Omental fat pad (tissue), 4 donors: ENCODE data around the gene TKT. TPM values are rescaled to one million over a fixed set of nuclear protein-coding genes. Genes with fewer than 3 reads are reported as not detected.

Experiments used
- ATAC-seq: fragments of 150-250 bp; one replicate; pipeline ENCODE4 v1.9.1; 2016; ENCODE audit warnings: mild to moderate bottlenecking, moderate library complexity; ENCODE audit not compliant: low FRiP score
- DNase-seq: peaks from one replicate; pipeline ENCODE4 v3.0.0-alpha.2; 2019; ENCODE audit warnings: low spot score
- small RNA-seq: library from RNA; depleted of rRNA; stranded (forward); fragments of <200 nt; gene quantifications from one replicate; pipeline ENCODE3, GENCODE V24; 2016
- total RNA-seq, 4 donors: library from RNA; depleted of rRNA; stranded (reverse); fragments of >200 nt; gene quantifications; one replicate each; pipeline ENCODE4 v1.1.0, GENCODE V29; 2016
- TF ChIP-seq, protein P1 (sequence below), 3 donors: fragments of 450-650 bp; IDR thresholded peaks; one replicate each; pipeline ENCODE4 v1.5.1; 2016 to 2017; ENCODE audit warnings: antibody characterized with exemption in 3 of 3, mild to moderate bottlenecking in 3 of 3, moderate library complexity in 2 of 3

Gene TKT
- total RNA-seq, 4 donors from 2014 or later = 187 to 325 (median 254) TPM

DNA sequence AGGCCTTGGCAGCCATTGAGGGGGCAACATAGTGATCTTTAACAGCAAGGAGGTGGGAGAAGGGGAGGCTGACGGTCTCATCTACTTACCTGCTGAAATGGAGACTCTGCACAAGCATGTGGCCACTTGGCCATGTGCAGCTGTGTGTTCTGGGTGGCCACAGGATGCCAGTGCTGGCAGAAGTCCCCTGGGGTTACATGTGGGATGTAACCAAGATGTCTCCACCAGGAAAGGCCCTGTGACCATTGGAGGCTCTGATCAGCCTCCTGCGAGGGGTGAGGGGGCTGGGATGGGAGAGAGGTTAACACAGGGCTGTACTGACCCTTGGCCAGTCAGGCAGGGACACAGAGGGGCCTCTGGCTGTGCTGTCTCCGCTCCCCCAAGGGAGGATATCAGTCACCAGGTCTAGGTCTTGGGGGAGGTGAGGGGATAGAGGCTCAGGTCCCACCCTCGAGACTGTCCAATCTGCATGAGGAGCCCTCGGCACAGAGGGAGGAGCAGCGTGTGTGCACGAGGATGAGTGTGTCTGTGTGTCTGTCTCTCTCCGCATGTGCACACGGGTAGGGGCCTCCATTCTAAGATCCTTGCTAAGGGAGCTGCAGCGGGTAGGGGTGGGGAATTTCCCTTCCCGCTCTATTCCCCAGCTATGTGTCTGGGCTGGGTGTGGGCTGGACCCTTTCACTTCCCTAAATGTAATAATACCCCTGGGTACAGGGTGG lies 75.4 kb downstream of the TKT start:
- ATAC-seq = no peak
- TF ChIP-seq, protein P1, sequence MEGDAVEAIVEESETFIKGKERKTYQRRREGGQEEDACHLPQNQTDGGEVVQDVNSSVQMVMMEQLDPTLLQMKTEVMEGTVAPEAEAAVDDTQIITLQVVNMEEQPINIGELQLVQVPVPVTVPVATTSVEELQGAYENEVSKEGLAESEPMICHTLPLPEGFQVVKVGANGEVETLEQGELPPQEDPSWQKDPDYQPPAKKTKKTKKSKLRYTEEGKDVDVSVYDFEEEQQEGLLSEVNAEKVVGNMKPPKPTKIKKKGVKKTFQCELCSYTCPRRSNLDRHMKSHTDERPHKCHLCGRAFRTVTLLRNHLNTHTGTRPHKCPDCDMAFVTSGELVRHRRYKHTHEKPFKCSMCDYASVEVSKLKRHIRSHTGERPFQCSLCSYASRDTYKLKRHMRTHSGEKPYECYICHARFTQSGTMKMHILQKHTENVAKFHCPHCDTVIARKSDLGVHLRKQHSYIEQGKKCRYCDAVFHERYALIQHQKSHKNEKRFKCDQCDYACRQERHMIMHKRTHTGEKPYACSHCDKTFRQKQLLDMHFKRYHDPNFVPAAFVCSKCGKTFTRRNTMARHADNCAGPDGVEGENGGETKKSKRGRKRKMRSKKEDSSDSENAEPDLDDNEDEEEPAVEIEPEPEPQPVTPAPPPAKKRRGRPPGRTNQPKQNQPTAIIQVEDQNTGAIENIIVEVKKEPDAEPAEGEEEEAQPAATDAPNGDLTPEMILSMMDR (IDR thresholded peaks at IDR 0.05) = no peak
- DNase-seq = no peak

GRCh38 chr3:53179580-53179979 lies 76.2 kb downstream of the TKT start:
- no peak for ATAC-seq

GRCh38 chr3:53178246-53178645 lies 77.6 kb downstream of the TKT start:
- TF ChIP-seq, protein P1 (IDR thresholded peaks at IDR 0.05) = no peak
- DNase-seq (no peak), ATAC-seq (no peak)

More at GRCh38 chr3:53179580-53179979, 76.2 kb downstream of the TKT start:
- TF ChIP-seq, protein P1 (IDR thresholded peaks at IDR 0.05) = no peak
- no peak for DNase-seq

DNA sequence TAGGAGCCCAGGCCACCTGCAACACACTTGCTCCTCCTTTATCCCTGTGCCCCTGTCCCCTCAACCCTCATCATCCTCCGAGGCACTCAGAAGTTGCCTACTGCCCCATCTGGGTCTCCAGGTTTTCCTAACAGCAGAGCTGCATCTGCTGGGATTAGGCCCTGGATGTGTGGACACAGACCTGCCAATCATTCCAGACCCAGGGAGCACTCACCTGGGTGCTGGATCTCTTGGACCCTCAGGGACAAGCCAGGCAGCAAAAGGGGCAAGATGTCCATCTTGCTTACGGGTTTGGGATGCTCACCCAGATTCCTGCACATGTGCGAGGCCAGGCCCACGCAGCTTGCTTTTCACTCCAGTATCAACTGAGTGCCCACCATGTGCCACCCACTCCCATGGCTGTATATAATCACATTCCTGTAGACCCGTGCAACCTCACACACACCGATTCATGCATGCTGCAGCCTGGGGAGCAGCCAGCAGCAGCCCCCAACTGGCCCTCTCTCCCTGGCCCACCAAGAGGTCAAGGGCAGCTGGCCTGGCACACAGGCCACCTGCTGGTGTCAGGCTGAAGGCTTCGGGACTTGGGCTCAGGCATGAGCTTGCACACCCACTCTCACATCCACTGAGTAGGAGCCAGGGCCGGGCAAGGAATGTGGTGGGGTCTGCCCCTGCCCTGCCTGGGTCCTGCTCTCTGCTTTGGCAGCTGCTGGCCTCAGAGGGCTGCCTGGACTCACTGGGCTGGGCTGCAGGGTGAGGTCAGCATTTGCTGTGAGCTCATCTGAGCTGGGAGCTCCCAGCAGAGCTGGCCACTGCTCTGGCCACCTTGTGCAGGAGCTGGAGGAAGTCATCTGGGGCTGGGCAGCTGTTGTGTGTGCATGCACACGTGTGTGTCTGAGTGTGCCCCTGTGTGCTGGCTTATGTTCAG lies 79.9 kb downstream of the TKT start:
- DNase-seq (no peak), ATAC-seq (no peak)
- TF ChIP-seq, protein P1 (IDR thresholded peaks at IDR 0.05) = no peak

Small RNA genes within 50 kb of the gene (small RNA-seq; reads per million reads assigned to genes)
- gene RF00019 = not detected

Other genes with a start within 250 kb of the TKT start
- gene SFMBT1, start 209.9 kb downstream of the TKT start, total RNA-seq = 10 to 100 TPM in 1 of 4 donors, 1 to 10 TPM in 3; 6.5 to 15.3 (median 8.7) TPM
- 10 to 100 TPM in 2 of 4 donors, 1 to 10 TPM in 2; 9.1 to 14.0 (median 10.5) TPM for gene RFT1, start 125.6 kb downstream of the TKT start, total RNA-seq
- gene PRKCD, start 94.8 kb downstream of the TKT start, total RNA-seq = 10 to 100 TPM; 21.5 to 39.9 (median 30.3) TPM
- gene DCP1A, start 91.5 kb upstream of the TKT start, total RNA-seq = 10 to 100 TPM; 18.6 to 30.4 (median 23.4) TPM
- gene CACNA1D, start 238.6 kb upstream of the TKT start, total RNA-seq = 1 to 10 TPM in 2 of 4 donors, under 1 TPM in 2; 0.24 to 1.8 (median 0.74) TPM